Muscle of leg (tissue), 11 donors: ENCODE measurements around the gene NFIB. TPM values are rescaled to one million over a fixed set of nuclear protein-coding genes. Genes with fewer than 3 reads are reported as not detected.

Experiments used
- DNase-seq: peaks from one replicate; pipeline ENCODE4 v3.0.0; 2013
- H3K27ac ChIP-seq: one replicate; pipeline ENCODE4 v1.5.1; 2013; ENCODE audit warnings: mild to moderate bottlenecking, low read length, control low read depth
- H3K27me3 ChIP-seq: one replicate; pipeline ENCODE4 v1.6.1; 2013; ENCODE audit warnings: low read length; ENCODE audit not compliant: control insufficient read depth, insufficient read depth
- H3K36me3 ChIP-seq: one replicate; pipeline ENCODE4 v1.6.1; 2013; ENCODE audit warnings: low read length; ENCODE audit not compliant: control insufficient read depth, insufficient read depth
- H3K4me1 ChIP-seq: one replicate; pipeline ENCODE4 v1.6.1; 2013; ENCODE audit warnings: low read length; ENCODE audit not compliant: control insufficient read depth, insufficient read depth
- H3K4me3 ChIP-seq: one replicate; pipeline ENCODE4 v1.5.1; 2013; ENCODE audit warnings: low read length, control low read depth
- H3K9me3 ChIP-seq: replicated peaks from 2 replicates; pipeline ENCODE4 v1.6.1; 2013; ENCODE audit warnings: low read depth, low read length; ENCODE audit not compliant: control insufficient read depth
- WGBS: methylation state at CpG from one replicate; pipeline ENCODE4 v1.1.5; 2013; ENCODE audit warnings: missing lambda C conversion rate; ENCODE audit not compliant: insufficient coverage; 5-methylcytosine and 5-hydroxymethylcytosine counted together
- polyA plus RNA-seq, 8 donors: library from polyadenylated mRNA; unstranded; fragments of 120-200 nt; gene quantifications; one replicate each; pipeline versions ENCODE4 v1.2.1 to v1.2.3, GENCODE V29; 2013; ENCODE audit warnings: inconsistent platforms in 1 of 8, low replicate concordance in 1 of 8; ENCODE audit not compliant: insufficient read length in 8 of 8, insufficient read depth in 1 of 8
- total RNA-seq: library from RNA; stranded (reverse); fragments of 120-200 nt; gene quantifications from one replicate; pipeline ENCODE4 v1.2.4, GENCODE V29; 2013

NFIB gene
- total and polyA plus RNA-seq, 9 donors = 63.7 to 119 (median 85.8) TPM

DNA sequence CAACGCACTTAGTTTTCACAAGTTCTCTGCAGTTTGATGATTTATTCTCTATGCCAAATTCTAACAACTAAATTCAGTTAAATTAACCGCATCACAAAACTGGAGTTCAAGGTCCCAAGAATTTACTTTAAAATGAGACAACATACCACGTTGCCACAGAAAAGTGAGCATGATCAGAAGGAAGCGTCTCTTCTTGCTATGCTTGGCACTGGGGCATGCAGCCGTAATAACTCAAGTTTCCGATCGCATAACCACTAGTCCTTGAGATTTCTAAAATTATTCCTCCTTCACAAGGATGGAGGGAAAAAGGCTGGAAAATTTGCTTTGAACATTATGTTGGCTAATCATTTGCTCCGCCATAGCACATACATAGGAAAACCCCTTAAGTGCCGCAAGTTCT lies 13.9 kb downstream of the NFIB start:
- peak; percentile 64 for DNase-seq

GRCh38 chr9:14298601-14299022 lies 15.3 kb downstream of the NFIB start:
- Histone ChIP-seq H3K27ac (peak overlapping the region; percentile 56), H3K27me3 (no peaks in the 10 kb centered on the region), H3K9me3 (no peaks in the 10 kb centered on the region), H3K4me1 (peaks cover 29% of the 10 kb centered on the region), H3K4me3 (no peak overlapping the region), H3K36me3 (peaks cover 10% of the 10 kb centered on the region)
- WGBS = 22% methylated on average over 2 of the region's 7 CpGs
- DNase-seq = no peak

More for the DNA sequence above, 13.9 kb downstream of the NFIB start:
- H3K9me3 ChIP-seq = no peaks in the 10 kb centered on the region
- 55% methylated on average over 2 of the region's 9 CpGs for WGBS
- peaks cover 16% of the 10 kb centered on the region for H3K36me3 ChIP-seq
- H3K27ac ChIP-seq = peak overlapping the region; percentile 35
- H3K27me3 ChIP-seq = no peaks in the 10 kb centered on the region
- H3K4me3 ChIP-seq = no peak overlapping the region
- H3K4me1 ChIP-seq = peaks cover 33% of the 10 kb centered on the region

- Histone ChIP-seq H3K27ac (no peak overlapping the region), H3K36me3 (peaks cover 8% of the 10 kb centered on the region), H3K27me3 (no peaks in the 10 kb centered on the region), H3K9me3 (no peaks in the 10 kb centered on the region), H3K4me3 (no peak overlapping the region), H3K4me1 (peaks cover 19% of the 10 kb centered on the region)
- DNase-seq = no peak
- 80% methylated on average over 2 of the region's 7 CpGs for WGBS
These were observed 17.3 kb downstream of the NFIB start for GRCh38 chr9:14296495-14297113.

DNA sequence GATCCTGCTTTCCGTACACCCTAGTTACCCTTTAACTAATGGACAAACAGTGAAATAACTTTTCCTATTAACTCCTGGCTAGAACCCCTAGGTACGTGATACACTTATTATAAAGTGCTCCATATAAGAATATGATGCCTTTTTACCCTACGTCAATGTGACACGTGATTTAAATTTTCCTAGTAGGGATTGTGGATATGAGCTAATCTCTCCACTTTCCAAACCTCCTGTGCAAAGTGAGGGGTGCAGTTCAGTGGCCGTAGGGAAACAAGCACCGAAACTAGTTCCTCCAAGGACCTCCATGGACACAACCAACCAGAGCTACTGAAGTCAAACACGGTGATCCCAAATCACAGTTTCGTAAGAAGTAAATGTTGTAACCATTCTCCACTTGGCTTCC lies 19.3 kb downstream of the NFIB start:
- no peak overlapping the region for H3K4me3 ChIP-seq
- H3K9me3 ChIP-seq = no peaks in the 10 kb centered on the region
- H3K4me1 ChIP-seq = peaks cover 13% of the 10 kb centered on the region
- WGBS = no CpG with 5 or more reads among the region's 8 CpGs
- peaks cover 8% of the 10 kb centered on the region for H3K36me3 ChIP-seq
- H3K27me3 ChIP-seq = no peaks in the 10 kb centered on the region
- DNase-seq = no peak
- H3K27ac ChIP-seq = no peak overlapping the region

GRCh38 chr9:14293801-14294200 lies 20.1 kb downstream of the NFIB start:
- Histone ChIP-seq H3K27me3 (no peaks in the 10 kb centered on the region), H3K27ac (no peak overlapping the region), H3K9me3 (no peaks in the 10 kb centered on the region), H3K4me1 (peaks cover 13% of the 10 kb centered on the region), H3K36me3 (peaks cover 8% of the 10 kb centered on the region), H3K4me3 (no peak overlapping the region)
- no peak for DNase-seq
- WGBS = no CpG with 5 or more reads among the region's 3 CpGs

- DNase-seq = no peak
- no peak overlapping the region for H3K27ac ChIP-seq
- H3K4me3 ChIP-seq = no peak overlapping the region
- peaks cover 7% of the 10 kb centered on the region for H3K4me1 ChIP-seq
- H3K9me3 ChIP-seq = no peaks in the 10 kb centered on the region
- no peaks in the 10 kb centered on the region for H3K27me3 ChIP-seq
- peaks cover 8% of the 10 kb centered on the region for H3K36me3 ChIP-seq
- WGBS = no CpG with 5 or more reads among the region's 3 CpGs
These were observed 21.7 kb downstream of the NFIB start for GRCh38 chr9:14292181-14292739.

DNA sequence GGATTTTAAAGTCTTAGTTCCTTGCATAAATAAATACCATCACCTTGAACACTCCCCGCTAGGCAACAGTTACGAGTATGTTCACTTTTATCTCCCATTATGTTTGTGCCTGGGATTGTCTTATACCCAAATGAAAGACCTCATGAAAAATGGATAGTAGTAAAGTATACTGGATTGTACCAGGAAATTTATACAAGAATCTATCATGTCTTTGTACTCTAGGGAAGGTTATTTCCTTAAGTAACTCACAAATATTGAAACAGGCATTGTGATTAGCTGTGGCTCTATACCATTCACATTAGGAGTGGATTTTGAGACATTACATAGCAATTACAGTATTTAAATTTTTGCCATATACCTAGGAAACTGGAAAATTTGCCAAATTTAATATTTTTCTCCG lies 24.0 kb downstream of the NFIB start:
- no peaks in the 10 kb centered on the region for H3K4me1 ChIP-seq
- no peaks in the 10 kb centered on the region for H3K9me3 ChIP-seq
- H3K36me3 ChIP-seq = no peaks in the 10 kb centered on the region
- no peak for DNase-seq
- no peak overlapping the region for H3K27ac ChIP-seq
- H3K4me3 ChIP-seq = no peak overlapping the region
- no peaks in the 10 kb centered on the region for H3K27me3 ChIP-seq
- no CpG with 5 or more reads among the region's 3 CpGs for WGBS

DNA sequence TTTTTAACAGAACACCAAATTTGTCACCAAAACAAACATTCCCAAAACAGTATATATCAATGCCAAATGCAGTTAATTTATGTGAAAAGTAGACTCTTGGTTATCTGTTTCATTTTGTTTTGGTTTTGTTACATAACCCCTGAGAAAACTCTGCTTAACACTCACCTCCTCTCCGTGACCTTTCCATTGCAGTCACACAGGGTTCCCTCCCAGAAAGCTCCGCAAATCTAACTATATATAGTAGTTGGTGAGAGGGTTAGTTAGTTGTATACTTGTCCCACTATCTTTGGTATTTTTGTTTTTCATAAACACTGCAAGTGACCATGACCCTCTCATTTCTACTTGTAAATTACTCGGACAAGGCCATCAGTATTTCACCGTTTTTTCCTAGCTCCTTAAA lies 25.5 kb downstream of the NFIB start:
- 50% methylated on average over 1 of the region's 4 CpGs for WGBS

DNA sequence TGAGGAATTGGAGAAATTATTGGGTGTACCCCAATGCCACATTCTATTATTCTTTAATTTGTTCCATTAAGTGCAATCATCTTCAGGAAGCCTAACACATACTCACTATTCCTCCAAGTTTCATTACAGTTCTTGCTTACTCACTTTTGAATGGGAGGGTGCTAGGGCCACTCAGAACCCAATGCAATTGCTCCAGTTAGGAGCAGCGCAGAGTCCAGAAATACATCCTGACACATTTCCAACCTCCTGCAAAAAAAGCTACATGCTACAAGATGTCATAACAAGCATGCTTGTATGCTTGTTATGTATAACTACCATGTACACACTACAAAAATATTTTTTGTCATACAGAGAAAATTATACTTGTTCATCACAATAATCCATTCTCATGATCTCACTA lies 27.8 kb downstream of the NFIB start:
- no peak overlapping the region for H3K27ac ChIP-seq
- no peaks in the 10 kb centered on the region for H3K27me3 ChIP-seq
- WGBS = no CpG with 5 or more reads among the region's 1 CpG
- peaks cover 3% of the 10 kb centered on the region for H3K36me3 ChIP-seq
- no peak overlapping the region for H3K4me3 ChIP-seq
- DNase-seq = no peak
- peaks cover 4% of the 10 kb centered on the region for H3K4me1 ChIP-seq
- H3K9me3 ChIP-seq = no peaks in the 10 kb centered on the region

More for the DNA sequence above, 25.5 kb downstream of the NFIB start:
- peaks cover under 1% of the 10 kb centered on the region for H3K36me3 ChIP-seq
- H3K27me3 ChIP-seq = no peaks in the 10 kb centered on the region
- H3K27ac ChIP-seq = no peak overlapping the region
- no peaks in the 10 kb centered on the region for H3K9me3 ChIP-seq
- H3K4me1 ChIP-seq = no peaks in the 10 kb centered on the region
- DNase-seq = no peak
- H3K4me3 ChIP-seq = no peak overlapping the region

GRCh38 chr9:14283276-14283675 lies 30.7 kb downstream of the NFIB start:
- no peaks in the 10 kb centered on the region for H3K9me3 ChIP-seq
- peaks cover 8% of the 10 kb centered on the region for H3K4me1 ChIP-seq
- no peaks in the 10 kb centered on the region for H3K27me3 ChIP-seq
- 29% methylated on average over 1 of the region's 1 CpG for WGBS
- DNase-seq = no peak
- no peak overlapping the region for H3K4me3 ChIP-seq
- peaks cover 3% of the 10 kb centered on the region for H3K36me3 ChIP-seq
- no peak overlapping the region for H3K27ac ChIP-seq

DNA sequence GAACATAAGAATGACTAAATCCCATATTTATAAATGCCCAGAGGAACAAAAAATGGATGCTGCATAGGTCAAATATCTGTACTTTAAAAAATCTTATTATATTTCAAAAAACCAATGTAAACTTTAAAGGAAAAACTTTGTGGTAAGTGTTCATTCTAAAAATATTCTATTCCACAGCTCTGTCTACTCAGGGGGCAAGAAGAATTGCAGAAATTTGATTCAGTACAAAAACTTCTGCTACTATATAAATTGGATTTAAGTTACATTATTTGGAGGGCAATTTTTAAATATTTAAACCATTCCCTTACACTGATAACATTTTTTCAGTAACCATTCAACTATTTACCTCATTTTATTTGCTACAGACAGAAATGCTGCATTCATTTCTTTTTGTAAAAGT lies 32.1 kb downstream of the NFIB start:
- peaks cover 4% of the 10 kb centered on the region for H3K36me3 ChIP-seq
- no peak overlapping the region for H3K4me3 ChIP-seq
- DNase-seq = no peak
- no peak overlapping the region for H3K27ac ChIP-seq
- H3K9me3 ChIP-seq = no peaks in the 10 kb centered on the region
- no peaks in the 10 kb centered on the region for H3K27me3 ChIP-seq
- peaks cover 16% of the 10 kb centered on the region for H3K4me1 ChIP-seq
